Stimulated activated naive CD4-positive, alpha-beta T cell (primary cell): ENCODE results near the gene SPATA33.
"Not testable (repeated sequence)": the region's sequence is repeated elsewhere in the genome, so short reads cannot be mapped to it uniquely, and the experiment has no call there.

Source experiments
- DNase-seq, 6 experiments: peaks; one replicate each; lab custom pipeline; 2025; lab: John Stamatoyannopoulos, UW

Gene SPATA33

DNA sequence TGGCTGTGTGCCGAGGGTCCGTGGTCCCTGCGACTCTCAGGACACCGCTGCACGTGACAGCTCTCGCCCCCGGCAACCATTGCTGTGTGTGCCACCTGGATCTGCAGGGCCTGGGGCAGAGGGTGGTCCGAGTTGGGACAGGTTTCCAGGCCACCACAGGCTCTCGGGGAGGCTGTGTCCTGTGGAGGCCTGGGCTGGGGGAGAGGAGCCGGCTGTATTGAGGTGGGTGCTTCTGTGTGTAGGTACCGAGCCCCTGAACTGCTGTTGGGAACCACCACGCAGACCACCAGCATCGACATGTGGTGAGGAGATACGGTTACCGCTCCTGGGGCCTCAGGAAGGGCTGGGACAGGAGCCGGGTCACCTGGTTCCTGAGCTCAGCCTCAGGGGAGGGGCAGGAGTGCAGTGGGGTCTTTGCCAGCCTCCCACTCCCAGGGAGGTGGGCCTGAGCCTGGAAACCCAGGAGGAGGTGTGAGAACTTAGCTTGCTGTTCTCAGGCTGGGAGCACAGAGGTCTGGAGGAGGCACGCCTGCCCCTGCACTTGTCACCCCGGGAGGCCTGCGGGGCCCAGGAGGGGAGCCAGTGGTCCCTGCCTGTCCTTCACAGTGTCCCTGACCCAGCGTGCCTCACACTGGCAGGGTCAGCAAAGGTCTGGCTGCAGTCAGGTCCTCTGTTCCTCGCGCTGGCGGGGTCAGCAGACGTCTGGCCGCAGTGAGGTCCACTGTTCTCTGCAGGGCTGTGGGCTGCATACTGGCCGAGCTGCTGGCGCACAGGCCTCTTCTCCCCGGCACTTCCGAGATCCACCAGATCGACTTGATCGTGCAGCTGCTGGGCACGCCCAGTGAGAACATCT, 36.5 kb downstream of the SPATA33 start:
- no peak for DNase-seq

DNA sequence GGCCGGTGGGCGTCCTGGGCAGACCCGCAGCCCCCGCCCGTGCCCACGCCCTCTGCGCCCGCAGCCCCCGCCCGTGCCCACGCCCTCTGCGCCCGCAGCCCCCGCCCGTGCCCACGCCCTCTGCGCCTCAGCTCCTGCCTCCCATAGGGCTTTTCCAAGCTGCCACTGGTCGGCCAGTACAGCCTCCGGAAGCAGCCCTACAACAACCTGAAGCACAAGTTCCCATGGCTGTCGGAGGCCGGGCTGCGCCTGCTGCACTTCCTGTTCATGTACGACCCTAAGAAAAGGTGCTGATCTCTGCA, 37.1 kb downstream of the SPATA33 start:
- not testable (repeated sequence) for DNase-seq

DNA sequence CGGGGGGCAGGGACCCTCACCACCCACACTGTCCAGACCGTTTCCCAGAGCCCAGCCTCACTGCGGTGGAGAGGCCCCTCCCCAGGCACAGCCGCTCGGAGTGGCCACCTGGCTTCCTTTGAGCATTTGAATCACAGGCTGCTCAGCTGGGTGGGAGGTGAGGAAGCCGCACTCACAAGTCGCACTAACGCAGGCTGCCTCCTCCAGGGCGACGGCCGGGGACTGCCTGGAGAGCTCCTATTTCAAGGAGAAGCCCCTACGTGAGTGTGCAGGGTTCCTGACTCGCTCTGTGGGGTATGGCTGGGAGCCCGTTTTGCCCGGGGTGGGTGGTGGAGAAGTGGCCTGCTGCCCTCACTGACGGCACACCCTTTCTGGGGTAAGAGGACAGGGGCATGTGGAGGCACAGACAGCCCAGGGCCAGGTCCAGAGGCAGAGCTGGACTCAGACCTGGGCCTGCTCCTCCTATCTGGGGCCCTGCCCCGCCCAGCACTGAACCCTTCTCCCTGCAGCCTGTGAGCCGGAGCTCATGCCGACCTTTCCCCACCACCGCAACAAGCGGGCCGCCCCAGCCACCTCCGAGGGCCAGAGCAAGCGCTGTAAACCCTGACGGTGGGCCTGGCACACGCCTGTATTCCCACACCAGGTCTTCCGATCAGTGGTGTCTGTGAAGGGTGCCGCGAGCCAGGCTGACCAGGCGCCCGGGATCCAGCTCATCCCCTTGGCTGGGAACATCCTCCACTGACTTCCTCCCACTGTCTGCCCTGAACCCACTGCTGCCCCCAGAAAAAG, 37.6 kb downstream of the SPATA33 start:
- no peak for DNase-seq

DNA sequence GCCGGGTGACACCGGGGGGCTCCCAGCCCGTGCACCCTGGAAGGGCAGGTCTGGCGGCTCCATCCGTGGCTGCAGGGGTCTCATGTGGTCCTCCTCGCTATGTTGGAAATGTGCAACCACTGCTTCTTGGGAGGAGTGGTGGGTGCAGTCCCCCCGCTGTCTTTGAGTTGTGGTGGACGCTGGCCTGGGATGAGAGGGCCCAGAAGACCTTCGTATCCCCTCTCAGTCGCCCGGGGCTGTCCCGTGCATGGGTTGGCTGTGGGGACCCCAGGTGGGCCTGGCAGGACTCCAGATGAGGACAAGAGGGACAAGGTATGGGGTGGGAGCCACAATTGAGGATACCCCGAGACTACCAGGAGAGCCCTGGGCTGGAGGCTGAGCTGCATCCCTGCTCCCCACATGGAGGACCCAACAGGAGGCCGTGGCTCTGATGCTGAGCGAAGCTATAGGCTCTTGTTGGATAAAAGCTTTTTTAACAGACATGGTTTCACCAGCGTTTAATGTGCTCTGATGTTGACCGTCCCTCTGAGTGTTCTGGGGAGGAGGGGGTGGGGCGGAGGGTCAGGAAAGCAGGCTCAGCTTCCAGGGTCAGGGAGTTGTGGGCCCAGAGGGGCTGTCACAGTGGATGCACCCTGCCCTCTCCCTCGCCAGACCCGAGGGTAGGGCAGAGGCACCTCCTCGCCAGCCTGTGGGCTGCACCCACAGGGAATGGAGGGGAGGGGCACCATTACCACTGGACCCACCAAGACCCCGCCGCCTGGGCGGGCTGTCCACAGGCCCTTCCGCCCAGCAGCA, 38.4 kb downstream of the SPATA33 start:
- DNase-seq = no peak

DNA sequence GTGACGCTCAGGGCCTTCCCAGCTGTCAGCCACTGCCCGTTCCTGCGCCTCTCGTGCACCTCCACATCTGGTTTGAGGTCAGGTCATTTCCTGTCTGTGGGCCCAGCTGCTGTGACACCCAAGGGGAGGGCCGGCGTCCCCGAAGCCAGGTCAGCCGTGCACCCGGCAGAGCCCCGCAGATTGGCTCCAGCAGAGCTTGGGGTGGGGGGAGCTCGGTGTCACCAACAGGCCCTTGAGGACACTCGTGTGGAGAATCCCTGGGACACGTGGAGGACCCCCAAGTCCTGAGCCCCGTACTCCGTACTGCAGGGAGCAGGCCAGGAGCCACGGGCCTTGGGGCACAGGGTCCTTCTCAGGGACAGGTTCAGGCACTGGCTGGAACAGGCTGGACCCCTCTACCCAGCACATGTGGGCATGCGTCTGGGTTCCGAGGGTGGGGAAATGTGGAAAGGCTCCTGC, 39.1 kb downstream of the SPATA33 start:
- DNase-seq = no peak

DNA sequence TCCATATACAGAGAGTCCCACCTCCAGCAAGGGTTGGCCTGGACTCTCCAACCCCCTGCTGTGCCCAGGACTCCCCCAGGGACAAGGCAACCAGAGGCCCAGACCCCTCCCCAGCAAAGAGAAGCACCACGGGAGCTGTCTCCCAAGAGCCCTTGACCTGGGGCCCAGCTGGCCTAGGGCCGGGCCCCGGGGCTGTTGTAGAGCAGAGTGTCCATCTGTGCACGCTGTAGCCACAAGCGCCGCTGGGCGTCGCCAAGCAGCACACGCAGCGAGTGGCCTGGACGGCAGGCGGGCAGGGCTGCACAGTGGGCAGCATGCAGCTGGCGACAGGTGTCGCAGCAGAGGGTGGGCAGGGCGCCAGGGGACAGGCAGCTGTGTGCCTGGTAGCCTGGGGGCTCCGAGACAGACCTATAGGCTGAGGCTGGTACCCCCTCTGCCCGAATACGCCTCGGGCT, 39.6 kb downstream of the SPATA33 start:
- no peak for DNase-seq

DNA sequence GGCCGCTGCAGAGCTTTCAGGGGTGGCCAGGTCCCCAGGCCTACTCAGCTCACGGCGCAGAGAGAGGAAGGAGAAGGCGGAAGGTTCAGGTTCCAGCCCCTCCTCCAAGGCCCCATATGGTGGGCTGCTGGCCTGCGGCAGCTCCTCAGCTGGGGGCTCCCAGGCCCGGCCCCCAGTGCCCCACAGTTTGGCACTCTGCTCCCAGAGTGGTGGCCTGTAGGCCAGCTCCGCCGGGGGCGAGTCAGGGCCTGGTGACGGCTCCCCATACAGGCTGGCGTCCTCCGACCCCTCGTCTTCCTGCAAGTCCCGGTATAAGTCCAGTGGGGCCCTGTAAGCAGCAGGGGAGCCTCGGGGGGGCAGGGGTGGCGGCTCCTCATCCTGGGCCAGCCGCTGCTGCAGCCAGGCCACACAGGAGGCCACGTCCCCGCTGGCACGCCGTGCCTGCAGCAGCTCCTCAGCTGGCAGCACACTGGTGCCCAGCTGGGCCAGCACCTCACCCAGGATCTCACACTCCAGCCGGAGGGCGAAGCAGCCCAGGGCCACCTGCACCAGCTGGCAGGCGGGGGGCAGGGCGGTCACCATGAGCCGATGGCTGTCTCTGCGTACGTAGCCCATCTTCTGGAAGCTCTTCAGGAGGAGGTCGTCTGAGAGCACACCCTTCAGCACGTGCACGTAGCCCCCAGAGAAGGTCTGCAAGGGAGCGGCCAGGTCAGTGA, 40.1 kb downstream of the SPATA33 start:
- no peak for DNase-seq

DNA sequence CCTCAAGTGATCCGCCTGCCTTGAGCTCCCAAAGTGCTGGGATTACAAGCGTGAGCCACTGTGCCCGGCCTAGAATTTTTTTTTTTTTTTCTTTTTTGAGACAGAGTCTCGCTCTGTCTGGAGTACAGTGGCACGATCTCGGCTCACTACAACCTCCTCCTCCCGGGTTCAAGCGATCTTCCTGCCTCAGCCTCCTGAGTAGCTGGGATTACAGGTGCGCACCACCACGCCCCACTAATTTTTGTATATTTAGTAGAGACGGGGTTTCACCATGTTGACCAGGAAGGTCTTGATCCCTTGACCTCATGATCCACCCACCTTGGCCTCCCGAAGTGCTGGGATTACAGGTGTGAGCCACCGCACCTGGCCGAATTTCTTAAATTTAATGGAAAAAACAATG, 41.1 kb downstream of the SPATA33 start:
- not testable (repeated sequence) for DNase-seq

DNA sequence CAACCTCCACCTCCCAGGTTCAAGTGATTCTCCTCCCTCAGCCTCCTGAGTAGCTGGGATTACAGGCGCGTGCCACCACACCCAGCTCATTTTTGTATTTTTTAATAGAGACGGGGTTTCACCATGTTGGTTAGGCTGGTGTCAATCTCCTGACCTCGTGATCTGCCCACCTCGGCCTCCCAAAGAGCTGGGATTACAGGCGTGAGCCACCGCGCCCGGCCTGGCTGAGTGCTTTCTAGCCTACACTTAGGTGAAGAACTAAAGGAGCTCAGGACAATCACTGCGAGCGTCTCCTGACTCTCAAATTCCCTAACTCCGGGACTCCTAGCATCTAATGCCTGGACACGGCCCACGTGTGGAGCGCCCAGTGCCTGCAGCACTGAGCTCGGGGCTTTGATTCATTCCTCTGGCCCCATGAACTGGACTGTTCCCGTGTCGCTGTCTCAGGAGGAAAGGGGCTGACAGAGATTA, 42.0 kb downstream of the SPATA33 start:
- DNase-seq = not testable (repeated sequence)

DNA sequence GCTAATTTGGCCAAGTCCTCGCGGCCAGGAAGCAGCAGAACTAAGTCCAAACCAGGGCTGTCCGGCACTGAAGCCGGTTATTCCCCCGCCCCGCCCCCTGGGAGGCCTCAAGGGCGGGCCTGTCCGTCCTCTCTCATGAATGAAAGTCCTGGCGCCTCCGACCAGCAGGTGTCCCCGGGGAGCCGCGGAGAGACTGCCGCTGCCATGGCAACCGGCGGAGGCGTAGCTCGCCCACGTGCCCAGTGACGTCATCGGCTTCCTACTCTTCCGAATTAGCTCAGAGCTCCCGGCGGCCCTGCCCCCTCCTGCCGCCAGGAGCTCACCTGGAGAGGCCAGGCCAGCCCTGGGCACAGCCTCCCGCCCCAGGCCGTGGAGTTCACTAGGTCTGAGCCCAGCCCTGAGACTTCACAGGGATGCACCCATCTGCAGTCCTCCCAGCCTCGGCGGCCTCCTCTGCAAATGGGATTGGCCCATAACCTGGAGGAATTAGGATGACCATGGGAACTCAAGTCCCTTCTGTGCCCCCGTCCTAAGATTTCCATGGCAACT, 42.5 kb downstream of the SPATA33 start:
- peak; percentile 86 to 96 (median 90) for DNase-seq

DNA sequence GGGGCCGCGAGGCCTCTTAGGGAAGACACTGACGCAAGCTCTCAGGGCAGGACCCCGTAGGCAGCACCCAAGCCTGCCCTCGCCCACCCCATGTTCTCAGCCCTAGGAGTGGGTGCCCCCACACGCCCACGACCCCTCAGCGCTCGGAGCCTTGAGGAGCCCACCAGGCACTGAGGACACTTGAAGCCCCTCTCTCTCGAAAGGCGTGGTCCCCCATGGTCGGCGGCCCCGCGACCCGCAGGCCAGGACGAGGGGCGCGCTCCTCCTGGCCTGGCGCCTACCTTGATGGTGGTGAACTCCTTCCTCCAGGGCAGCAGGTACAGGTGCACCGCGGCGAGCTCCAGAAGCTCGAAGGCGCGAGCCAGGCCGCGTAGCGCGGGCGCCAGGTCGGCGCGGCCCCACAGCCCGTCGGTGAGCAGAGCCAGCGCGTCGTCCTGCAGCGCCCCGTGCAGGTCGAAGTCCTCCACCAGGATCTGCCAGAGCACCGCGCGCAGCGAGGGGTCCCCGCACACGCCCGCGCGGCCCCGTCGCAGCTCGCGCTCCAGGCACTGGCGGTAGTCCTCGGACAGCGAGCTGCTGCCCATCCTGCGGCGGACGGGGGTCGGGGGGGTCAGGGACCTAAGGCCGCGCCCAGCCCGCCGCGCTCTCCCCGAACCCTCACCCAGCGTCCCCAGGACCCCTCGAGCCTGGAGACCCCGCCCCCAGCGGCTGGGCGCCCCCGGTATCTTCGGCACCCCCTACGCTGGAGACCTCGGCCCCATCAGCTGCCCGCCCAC, 43.2 kb downstream of the SPATA33 start:
- peak; percentile 29 to 72 (median 50) for DNase-seq

DNA sequence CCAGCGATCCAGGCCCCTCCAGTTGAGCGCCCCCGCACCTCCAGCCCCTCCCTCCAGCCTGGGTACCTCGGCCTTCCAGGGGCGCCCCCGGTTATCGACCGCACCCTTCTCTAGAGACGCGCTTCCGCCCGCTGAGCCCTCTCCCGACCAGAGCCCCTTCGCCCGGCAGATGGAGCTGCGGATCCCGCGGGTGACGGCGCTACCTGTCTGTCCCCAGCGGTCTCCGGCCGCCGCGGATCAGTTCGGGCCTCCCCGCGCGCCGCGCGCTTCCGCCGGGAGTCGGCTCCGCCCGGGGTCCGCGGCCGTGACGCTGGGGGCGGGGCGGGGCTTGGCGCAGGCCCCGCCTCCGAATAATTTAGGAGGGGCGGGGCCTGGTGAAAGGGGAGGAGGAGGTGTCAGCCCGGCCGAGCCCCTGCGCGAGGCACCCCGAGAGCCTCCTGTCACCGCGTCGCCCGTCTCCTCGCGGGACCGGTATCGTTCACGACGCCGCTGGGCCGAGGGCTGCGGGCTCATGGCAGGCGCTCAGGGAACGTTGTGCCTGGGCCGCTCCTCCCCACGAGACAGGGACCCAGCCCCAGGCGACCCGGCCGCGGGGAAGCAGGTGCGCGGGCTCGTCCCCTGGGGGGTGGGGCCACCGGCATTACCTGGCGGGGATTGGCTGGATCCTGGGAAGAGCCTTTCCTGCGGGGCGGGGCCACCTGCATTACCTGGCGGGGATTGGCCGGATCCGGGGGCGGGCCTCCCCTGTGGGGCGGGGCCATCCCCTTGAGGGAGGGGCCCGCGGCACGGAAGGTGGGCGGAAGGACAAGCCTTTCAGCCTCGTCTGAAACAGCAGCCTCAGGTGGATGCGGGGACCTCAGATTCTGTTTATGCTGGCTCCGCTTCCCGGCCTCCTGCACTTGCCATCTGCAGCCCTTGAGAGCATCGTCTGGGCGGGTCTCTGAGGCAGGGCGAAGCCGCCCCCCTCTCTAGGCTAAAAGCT, 44.1 kb downstream of the SPATA33 start, which contains the start of gene SPATA2L:
Gene SPATA2L, minus strand, starts transcription at position 281 of the 982 bp plus-strand sequence. CDS start 473 bp downstream, outside the sequence.
- DNase-seq = peak; percentile 98 to 100 (median 98)

DNA sequence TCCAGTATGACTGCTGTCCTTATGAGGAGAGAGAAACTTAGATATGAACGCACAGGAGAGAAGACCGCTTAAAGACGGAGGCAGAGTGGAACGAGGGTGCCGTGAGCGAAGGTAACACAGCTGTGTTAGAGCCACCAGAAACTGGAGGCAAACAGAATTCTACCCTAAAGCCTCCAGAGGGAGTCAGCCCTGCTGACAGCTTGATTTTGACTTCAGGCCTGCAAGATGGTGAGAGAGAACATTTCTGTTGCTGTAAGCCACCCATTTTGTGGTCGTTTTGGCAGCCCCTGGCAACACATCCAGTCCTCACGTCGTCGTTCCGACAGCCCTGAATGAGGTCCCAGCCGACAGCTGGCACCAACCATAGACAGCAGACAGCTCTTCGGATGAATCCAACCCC, 46.6 kb downstream of the SPATA33 start:
- DNase-seq = no peak

DNA sequence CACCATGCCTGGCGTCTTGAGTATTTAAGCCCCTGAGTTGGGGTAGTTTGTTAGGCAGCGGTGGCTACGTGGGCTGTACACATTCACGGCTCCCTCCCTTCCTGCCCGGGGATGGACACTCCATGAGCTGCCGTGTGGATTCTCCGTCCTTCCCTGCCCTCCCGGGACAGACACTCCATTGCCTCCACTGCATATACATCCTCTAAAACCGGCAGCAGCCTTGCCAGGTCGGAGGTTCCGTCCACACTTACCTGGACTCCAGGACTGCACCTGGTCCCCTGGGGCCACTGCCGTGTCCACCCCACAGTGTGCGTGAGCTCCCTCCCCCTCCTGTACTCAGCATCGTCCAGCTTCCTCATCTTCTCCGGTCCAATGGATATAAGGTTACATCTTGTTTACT, 47.4 kb downstream of the SPATA33 start:
- DNase-seq = no peak

DNA sequence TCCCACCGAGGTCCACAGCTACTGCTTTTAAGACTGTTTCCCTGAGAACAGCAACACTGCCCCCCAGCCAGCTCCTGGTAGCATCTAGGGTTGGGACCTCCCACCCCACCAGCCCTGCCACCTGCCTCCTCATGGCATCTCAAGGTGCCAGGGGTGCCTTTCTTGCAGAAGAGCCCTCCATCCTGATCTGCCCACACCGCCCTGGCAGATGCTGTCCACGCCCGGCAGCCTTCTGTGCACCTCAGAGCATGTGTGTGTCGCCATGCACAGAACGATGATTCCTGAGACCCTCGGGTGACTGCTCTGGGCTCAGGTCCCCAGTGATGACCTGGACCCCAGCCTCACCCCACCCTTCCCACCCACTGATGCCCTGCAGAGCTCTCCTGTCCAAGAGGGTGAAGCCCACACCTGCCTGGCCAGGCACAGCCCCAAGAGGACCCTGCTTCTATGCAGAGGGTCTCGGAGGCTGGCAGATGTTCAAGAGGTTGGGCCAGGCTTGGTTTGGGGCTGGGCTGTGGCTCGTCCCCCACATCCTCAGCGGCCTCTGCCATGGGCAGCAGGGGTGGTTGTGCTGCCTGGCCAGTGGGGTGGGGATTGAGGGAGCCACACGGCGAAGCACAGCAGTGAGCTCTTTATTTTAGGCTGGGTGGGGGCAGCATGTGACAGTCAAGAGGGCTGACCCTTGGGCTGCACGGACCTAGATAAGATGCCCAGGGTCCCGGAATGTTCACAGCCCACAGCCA, 49.1 kb downstream of the SPATA33 start:
- DNase-seq = no peak

DNA sequence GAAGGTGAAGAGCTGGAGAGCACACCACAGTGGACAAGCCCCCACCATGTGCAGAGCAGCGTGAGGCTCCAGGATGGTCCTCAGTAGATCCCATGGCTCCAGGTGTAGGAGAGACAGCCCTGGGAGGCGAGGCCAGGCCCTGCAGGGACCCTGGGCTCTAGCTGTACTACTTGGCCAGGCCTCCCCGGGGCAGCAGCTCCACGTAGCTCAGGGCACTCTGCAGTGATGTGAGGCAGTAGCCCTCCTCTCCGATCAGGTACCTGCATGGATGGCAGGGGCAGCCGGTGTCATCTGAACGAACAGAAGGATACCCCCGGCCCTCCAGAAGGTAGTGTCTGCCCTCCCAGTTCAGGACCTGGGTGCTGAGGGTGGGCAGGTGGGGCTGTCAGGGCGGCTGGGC, 50.1 kb downstream of the SPATA33 start:
- DNase-seq = no peak

DNA sequence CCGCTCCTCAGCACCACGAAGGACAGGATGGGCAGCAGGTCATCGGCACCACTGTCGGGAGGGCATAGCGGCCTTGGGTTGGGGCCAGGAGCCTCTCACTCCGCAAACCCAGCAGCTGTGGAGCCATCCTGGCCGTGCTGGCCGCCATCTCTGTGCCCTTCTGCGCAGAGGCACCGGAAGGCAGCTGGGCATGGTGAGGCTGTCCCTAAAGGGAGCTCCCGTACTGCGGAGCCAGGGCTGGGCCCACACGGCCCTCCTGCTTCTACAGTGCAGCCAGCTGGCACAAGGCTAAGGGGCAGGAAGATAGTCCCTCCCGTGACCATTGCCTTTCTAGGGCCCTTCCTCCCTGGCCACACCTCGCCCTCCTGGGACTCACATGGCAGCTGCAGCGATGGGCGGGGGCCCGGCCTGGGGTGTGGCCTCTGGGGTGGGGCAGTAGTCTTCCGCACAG, 50.9 kb downstream of the SPATA33 start:
- DNase-seq = no peak

DNA sequence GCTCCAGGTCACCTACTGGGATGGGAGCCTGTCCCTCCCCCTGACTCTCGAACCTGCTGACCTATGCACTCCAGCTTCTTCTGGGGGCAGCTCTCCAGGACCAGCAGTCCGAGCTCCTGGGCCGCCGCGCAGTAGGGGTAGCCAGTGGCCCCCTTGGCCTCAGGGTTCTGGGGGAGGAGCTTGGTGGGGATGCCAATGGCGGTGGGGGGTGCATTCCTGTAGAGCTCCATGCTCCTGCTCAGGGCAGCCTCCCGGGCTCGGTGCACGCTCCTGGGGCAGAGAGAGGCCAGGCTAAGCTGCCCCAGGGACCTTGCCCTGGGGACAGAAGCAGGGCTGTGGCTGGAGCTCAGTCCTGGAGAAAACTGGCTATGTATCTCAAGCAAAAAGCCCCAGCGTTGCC, 51.5 kb downstream of the SPATA33 start:
- DNase-seq = no peak
